Activated CD8-positive, alpha-beta T cell treated with anti-CD3 and anti-CD28 coated beads for 36 hours (primary cell): ENCODE results near the gene NEURL1B. TPM values are rescaled to one million over a fixed set of nuclear protein-coding genes. Genes with fewer than 3 reads are reported as not detected.

Source experiments
- ATAC-seq: fragments of 200-7000 bp; cut with Tn5 transposase; one replicate; pipeline ENCODE4 v1.10.0; 2021; ENCODE audit warnings: mild to moderate bottlenecking, moderate library complexity
- CTCF ChIA-PET: fragments of 350-600 bp; sonication (Branson Sonifier 250); formaldehyde crosslinking; loops from one replicate; lab custom pipeline; 2021; ENCODE audit warnings: antibody characterized with exemption; lab: Charles Lee
- POLR2A ChIA-PET: fragments of 350-600 bp; sonication (Branson Sonifier 250); formaldehyde crosslinking; loops from one replicate; lab custom pipeline; 2021; ENCODE audit warnings: antibody characterized with exemption; lab: Charles Lee
- DNase-seq: peaks from one replicate; pipeline ENCODE4 v3.0.0-alpha.2; 2020
- H3K27ac Mint-ChIP-seq: one replicate; pipeline ENCODE4 v1.8.0; 2021; ENCODE audit warnings: mild to moderate bottlenecking, mixed read lengths
- H3K27me3 Mint-ChIP-seq: one replicate; pipeline ENCODE4 v1.8.0; 2021; ENCODE audit warnings: mixed read lengths
- H3K36me3 Mint-ChIP-seq: one replicate; pipeline ENCODE4 v1.8.0; 2021; ENCODE audit warnings: low read depth, mixed read lengths
- H3K4me1 Mint-ChIP-seq: one replicate; pipeline ENCODE4 v1.8.0; 2021; ENCODE audit warnings: low read depth, mixed read lengths
- H3K4me3 Mint-ChIP-seq: one replicate; pipeline ENCODE4 v1.8.0; 2021; ENCODE audit warnings: mild to moderate bottlenecking, moderate library complexity, mixed read lengths
- H3K9me3 Mint-ChIP-seq: one replicate; pipeline ENCODE4 v1.8.0; 2021; ENCODE audit warnings: mixed read lengths
- CTCF ChIP-seq: fragments of 200-600 bp; IDR thresholded peaks from one replicate; pipeline ENCODE4 v1.8.0; 2022; ENCODE audit warnings: antibody characterized with exemption, mild to moderate bottlenecking
- intact Hi-C: fragments of 100-400 bp; cut with micrococcal nuclease; formaldehyde crosslinking; loops from one replicate; pipeline ENCODE4 v1.10.0; 2022
- total RNA-seq, 2 experiments: library from RNA; stranded (reverse); gene quantifications; one replicate each; pipeline ENCODE4 v1.2.3, GENCODE V29; 2021

The NEURL1B gene
- total RNA-seq, 2 experiments from 2014 or later = 0.18 to 0.22 TPM

DNA sequence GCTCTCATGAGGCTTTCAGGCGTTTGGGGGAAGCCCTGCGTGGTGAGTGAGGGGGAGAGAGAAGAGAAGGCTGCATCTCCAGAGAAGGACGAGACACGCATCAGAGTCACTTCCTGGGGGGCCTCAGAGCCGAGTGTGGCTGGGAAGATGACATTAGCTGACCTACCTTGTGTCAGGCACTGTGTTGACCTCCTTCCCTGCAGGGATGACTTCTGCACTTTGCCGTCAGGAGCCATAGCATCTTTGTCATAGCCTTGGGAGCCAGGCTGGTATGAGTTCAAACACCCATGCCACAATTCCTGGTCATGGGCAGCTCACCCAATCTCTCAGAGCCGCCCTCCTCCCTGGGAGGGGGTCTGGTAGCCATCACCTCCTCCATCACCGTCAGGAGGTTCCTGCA, 17.3 kb downstream of the NEURL1B start:
- Mint-ChIP-seq H3K27ac (no peak overlapping the region), H3K27me3 (peaks cover 2% of the 10 kb centered on the region), H3K4me3 (no peak overlapping the region), H3K4me1 (no peaks in the 10 kb centered on the region), H3K36me3 (peaks cover 4% of the 10 kb centered on the region), H3K9me3 (peaks cover 13% of the 10 kb centered on the region)
- intact Hi-C loops = no loop called here
- no peak for TF ChIP-seq CTCF
- DNase-seq (no peak), ATAC-seq (no peak)
- ChIA-PET POLR2A (no interaction called here), CTCF (no interaction called here)

DNA sequence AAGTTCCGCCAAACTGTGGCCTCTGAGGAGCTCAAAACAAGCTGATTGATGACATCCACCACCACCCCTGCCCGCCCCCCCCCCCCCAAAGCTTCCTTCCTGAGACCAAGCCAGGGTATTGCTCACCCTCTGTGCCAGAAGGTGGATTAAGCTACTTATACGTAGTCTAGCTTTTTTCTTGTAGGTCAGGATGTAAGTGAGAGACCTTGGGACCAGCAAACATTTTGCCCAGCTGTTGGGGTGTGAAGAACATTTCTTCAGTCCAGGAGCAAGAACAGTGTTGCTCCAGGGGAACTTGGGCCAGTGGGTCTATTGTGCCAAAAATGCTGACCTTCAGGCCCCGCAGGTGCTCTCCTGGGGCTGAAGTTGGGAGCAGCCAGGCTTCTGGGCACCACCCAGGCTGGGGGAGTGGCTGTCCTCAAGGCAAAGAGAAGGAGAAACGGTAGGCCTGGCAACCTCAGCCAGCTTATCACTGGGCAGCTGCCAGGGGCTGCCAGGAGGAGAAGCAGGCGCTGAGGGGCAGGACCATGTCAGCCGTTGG, 18.0 kb downstream of the NEURL1B start:
- H3K4me3 Mint-ChIP-seq = no peak overlapping the region
- intact Hi-C loops = no loop called here
- H3K36me3 Mint-ChIP-seq = peaks cover 4% of the 10 kb centered on the region
- H3K9me3 Mint-ChIP-seq = peaks cover 13% of the 10 kb centered on the region
- H3K27me3 Mint-ChIP-seq = peaks cover 2% of the 10 kb centered on the region
- DNase-seq = no peak
- no peak for ATAC-seq
- no peaks in the 10 kb centered on the region for H3K4me1 Mint-ChIP-seq
- ChIA-PET POLR2A (no interaction called here), CTCF (no interaction called here)
- no peak overlapping the region for H3K27ac Mint-ChIP-seq
- no peak for TF ChIP-seq CTCF

DNA sequence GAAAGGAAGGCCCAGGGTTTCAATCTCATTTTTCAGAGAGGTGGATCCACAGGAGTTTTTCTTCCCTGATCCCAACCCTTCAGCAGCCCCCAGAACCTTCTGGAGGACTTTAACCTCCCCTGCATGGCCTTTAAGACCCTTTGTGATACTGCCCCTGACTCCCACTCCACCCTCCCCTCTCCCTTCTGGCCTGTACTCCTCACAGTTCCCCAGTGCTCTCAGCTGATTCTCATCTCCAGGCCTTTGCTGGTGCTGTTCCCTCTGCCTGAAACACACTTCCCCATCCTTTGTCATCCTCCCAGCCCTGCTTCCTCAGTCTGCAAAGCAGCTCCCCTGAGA, 18.5 kb downstream of the NEURL1B start:
- CTCF ChIA-PET = no interaction called here
- Mint-ChIP-seq H3K9me3 (peaks cover 13% of the 10 kb centered on the region), H3K27ac (no peak overlapping the region), H3K4me1 (no peaks in the 10 kb centered on the region), H3K27me3 (peaks cover 4% of the 10 kb centered on the region), H3K4me3 (no peak overlapping the region), H3K36me3 (peaks cover 4% of the 10 kb centered on the region)
- intact Hi-C loops = no loop called here
- no peak for DNase-seq
- no peak for ATAC-seq
- TF ChIP-seq CTCF = no peak
- POLR2A ChIA-PET = no interaction called here

- Mint-ChIP-seq H3K4me1 (no peaks in the 10 kb centered on the region), H3K9me3 (peaks cover 10% of the 10 kb centered on the region), H3K27ac (no peak overlapping the region), H3K4me3 (no peak overlapping the region), H3K27me3 (peaks cover 4% of the 10 kb centered on the region), H3K36me3 (peaks cover 4% of the 10 kb centered on the region)
- no peak for TF ChIP-seq CTCF
- CTCF ChIA-PET = no interaction called here
- no peak for DNase-seq
- POLR2A ChIA-PET = no interaction called here
- intact Hi-C loops = no loop called here
- ATAC-seq = no peak
Observed at GRCh38 chr5:172659909-172660628, 19.0 kb downstream of the NEURL1B start.

- intact Hi-C loops = no loop called here
- Mint-ChIP-seq H3K4me3 (no peak overlapping the region), H3K27me3 (peaks cover 4% of the 10 kb centered on the region), H3K9me3 (peaks cover 2% of the 10 kb centered on the region), H3K27ac (no peak overlapping the region), H3K36me3 (peaks cover 3% of the 10 kb centered on the region), H3K4me1 (no peaks in the 10 kb centered on the region)
- ChIA-PET POLR2A (no interaction called here), CTCF (no interaction called here)
- DNase-seq (no peak), ATAC-seq (no peak)
- no peak for TF ChIP-seq CTCF
Observed at GRCh38 chr5:172660974-172661373, 19.9 kb downstream of the NEURL1B start.
